HCT116 (cell line): ENCODE results near the gene FAT1.
"Not testable (repeated sequence)": the region's sequence is repeated elsewhere in the genome, so short reads cannot be mapped to it uniquely, and the experiment has no call there.

ENCODE experiments used
- EZH2 ChIP-seq: fragments of 200-600 bp; sonication (generic); IDR thresholded peaks from 2 replicates; pipeline ENCODE4 v1.6.1; 2017; ENCODE audit warnings: antibody characterized with exemption, mixed run types
- POLR2AphosphoS5 ChIP-seq: IDR thresholded peaks from 2 replicates; pipeline ENCODE4 v1.6.1; 2011; ENCODE audit warnings: mild to moderate bottlenecking, low read depth, low read length, moderate library complexity
- TCF7L2 ChIP-seq: IDR thresholded peaks from 2 replicates; pipeline ENCODE4 v1.7.0; 2011; ENCODE audit warnings: borderline replicate concordance, inconsistent platforms; ENCODE audit not compliant: insufficient read depth, insufficient read length; ENCODE audit errors: extremely low read depth

GRCh38 chr4:186761956-186762355, 38.3 kb upstream of the FAT1 start:
- TF ChIP-seq POLR2AphosphoS5, EZH2, TCF7L2: not testable (repeated sequence)
